HK-2 (cell line): ENCODE measurements around the gene TRIM69.
"Not testable (repeated sequence)": the region's sequence is repeated elsewhere in the genome, so short reads cannot be mapped to it uniquely, and the experiment has no call there.

Experiments used
- DNase-seq: peaks from one replicate; pipeline ENCODE4 v3.0.0-alpha.2; 2018; ENCODE audit not compliant: unreplicated experiment

TRIM69 gene

DNA sequence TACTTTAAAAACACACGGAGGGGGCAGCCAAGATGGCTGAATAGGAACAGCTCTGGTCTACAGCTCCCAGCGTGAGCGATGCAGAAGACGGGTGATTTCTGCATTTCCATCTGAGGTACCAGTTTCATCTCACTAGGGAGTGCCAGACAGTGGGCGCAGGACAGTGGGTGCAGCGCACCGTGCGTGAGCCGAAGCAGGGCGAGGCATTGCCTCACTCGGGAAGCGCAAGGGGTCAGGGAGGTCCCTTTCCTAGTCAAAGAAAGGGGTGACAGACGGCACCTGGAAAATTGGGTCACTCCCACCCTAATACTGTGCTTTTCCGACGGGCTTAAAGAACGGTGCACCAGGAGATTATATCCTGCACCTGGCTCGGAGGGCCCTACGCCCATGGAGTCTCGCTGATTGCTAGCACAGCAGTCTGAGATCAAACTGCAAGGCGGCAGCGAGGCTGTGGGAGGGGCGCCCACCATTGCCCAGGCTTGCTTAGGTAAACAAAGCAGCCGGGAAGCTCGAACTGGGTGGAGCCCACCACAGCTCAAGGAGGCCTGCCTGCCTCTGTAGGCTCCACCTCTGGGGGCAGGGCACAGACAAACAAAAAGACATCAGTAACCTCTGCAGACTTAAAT, 3.0 kb downstream of the TRIM69 start:
- DNase-seq = not testable (repeated sequence)

DNA sequence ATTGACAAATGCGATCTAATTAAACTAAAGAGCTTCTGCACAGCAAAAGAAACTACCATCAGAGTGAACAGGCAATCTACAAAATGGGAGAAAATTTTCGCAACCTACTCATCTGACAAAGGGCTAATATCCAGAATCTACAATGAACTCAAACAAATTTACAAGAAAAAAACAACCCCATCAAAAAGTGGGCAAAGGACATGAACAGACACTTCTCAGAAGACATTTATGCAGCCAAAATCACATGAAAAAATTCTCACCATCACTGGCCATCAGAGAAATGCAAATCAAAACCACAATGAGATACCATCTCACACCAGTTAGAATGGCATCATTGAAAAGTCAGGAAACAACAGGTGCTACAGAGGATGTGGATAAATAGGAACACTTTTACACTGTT, 7.1 kb downstream of the TRIM69 start:
- DNase-seq = not testable (repeated sequence)

DNA sequence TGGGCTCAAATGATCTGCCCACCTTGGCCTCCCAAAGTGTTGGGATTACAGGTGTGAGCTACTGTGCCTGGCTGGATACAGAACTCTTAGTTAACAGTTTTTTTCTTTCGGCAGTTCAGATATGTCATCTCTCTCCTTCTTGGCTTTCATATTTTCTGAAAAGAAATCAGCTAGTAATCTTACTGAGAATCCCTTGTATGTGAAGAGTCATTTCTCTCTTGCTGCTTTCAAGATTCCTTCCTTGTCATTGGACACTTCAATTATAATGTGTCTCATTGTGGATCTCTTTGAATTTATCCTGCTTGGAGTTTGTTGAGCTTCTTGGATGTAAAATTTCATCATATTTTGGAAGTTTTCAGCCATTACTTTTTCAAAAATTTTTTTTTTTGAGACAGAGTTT, 17.0 kb downstream of the TRIM69 start:
- no peak for DNase-seq

DNA sequence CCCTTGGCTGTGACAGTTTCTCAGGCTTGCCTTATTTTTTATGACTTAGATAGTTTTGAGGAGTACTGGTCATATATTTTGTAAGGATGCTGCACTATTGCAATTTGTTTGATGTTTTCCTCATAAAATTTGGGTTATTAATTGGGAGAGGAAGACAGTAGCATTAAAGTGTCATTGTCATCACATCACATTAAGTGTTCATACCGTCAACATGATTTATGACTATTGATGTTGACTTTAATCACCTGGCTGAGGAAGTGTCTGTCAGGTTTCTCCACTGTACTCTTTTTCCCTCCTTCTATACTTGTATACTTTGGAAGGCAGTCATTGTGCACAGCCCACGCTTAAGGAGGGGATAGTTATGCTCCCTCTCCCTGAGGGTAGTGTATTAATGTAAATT, 26.9 kb downstream of the TRIM69 start:
- DNase-seq = no peak

- DNase-seq = no peak
Measured at GRCh38 chr15:44763848-44764247, 27.5 kb downstream of the TRIM69 start.

DNA sequence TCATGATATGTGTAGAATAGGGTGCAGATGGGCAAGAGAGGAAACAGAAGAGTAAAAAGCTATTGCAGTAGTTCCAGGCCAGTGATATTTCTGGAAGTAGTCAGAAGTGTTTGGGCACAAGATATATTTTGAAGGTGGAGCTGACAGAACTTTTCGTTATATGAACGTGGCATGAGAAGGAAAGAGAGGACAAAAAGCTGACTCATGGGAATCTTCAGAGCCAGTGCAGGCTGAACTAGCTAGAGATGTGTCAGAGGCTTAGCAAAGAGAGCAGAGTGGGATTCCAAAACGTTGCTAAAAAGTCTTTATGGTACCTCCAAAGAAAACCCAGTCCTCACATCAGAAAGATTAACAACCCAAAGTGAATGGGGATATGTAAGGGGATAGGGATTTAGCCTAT, 28.7 kb downstream of the TRIM69 start:
- DNase-seq = no peak

GRCh38 chr15:44769521-44769920, 33.2 kb downstream of the TRIM69 start:
- DNase-seq = no peak

DNA sequence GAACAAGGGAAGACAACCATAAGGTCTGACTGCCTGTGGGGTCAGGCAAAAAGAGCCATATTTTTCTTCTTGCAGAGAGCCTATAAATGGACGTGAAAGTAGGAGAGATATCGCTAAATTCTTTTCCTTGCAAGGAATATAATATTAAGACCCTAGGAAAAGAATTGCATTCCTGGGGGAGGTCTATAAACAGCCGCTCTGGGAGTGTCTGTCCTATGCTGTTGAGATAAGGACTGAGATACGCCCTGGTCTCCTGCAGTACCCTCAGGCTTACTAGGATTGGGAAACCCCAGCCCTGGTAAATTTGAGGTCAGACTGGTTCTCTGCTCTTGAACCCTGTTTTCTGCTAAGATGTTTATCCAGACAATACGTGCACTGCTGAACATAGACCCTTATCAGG, 34.4 kb downstream of the TRIM69 start:
- DNase-seq = not testable (repeated sequence)

DNA sequence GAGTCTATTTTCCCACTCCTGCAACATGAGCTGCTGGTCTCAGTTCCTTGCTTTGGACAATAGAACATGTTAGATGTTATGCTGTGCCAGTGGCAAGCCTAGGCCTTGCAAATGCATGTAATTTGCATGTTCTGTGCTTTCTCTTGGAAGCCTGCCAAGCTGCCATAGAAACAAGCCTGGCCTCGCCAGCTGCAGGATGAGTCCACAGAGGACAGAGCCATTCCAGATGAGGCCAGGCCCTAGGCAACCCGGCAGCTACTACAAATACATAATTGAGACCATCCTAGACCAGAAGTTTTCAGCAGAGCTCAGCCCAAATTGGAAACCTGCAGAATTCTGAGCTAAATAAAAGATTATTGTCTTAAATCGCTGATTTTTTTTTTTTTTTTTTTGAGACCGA, 39.6 kb downstream of the TRIM69 start:
- DNase-seq = no peak

DNA sequence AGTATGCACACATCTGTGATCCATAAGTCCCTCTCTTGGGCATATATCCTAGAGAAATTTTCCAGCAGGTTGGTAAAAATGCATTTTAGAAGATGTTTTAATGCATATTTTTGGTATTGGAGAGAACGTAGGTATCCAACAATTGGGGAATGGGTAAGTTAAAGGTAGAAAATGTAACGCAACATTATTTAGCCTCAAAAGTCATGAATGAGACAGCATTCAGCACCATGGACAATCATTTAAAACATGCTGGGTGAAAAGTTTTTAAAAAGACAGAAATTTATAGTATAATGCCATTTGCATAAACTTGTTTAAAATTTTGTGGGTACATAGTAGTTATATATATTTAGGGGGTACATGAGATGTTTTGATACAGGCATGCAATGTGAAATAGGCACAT, 43.4 kb downstream of the TRIM69 start:
- DNase-seq = no peak

DNA sequence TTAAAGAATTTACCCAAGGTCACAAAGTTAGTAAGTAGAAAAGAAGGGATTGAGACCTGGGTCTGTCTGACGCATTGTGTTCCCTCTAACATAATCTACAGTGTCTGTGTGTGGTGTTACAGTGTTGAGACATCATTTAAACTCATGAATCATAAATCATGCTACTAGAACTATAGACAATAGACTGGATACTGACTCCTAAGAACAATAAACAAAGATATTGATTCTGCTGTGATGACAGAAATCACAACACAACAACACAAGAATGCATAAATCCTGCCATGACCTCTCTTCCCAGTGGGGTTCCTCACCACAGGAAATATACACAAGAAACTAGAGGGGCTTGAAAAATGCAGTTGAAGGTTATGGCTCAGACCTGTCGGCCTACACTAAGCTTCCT, 44.3 kb downstream of the TRIM69 start:
- DNase-seq = no peak

GRCh38 chr15:44781128-44781810, 44.9 kb downstream of the TRIM69 start:
- DNase-seq = no peak

DNA sequence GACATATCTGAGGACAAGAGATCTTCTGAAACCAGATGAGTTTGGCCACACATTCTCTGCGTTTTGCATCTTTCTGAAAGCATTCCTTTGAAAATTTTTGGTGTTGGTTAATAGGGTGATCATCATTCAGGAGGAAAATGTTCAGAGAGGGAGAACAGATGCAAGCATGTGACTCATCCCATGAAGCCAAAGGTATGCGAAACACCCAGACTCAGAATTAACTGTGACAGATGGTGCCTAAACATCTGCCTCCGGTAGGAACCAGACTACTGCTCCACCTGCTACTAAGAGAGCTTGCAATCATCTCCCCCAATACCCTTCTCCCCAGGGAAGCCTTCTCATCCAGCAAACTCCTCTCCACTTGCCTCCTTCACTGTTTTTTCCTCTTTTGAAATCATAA, 46.2 kb downstream of the TRIM69 start:
- DNase-seq = no peak

- not testable (repeated sequence) for DNase-seq
Measured at GRCh38 chr15:44784918-44785274, 48.6 kb downstream of the TRIM69 start.

GRCh38 chr15:44788748-44789147, 52.4 kb downstream of the TRIM69 start:
- DNase-seq = no peak

- no peak for DNase-seq
Measured at GRCh38 chr15:44790215-44790614, 53.9 kb downstream of the TRIM69 start.

GRCh38 chr15:44790656-44791055, 54.3 kb downstream of the TRIM69 start:
- DNase-seq = no peak

- DNase-seq = no peak
Measured at GRCh38 chr15:44792715-44793114, 56.4 kb downstream of the TRIM69 start.

GRCh38 chr15:44794072-44794471, 57.7 kb downstream of the TRIM69 start:
- DNase-seq = no peak

DNA sequence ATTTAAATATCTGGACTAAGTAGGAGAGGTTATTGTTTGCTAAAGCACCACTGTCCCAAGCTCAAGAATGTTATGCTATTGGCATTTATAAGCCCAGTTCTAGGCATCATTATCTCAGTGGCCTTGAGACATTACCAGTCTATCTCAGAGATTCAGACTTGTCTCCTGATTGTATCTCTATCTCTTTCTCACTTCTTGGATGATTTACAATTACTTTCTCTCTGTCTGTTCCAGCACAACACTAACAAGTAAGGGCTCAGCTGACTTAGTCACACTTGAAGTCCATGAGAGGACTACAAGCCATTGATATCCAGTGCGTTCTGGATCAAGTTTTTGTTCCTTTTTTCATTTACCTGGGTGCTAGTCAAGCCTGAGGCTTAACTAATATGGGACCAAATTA, 60.2 kb downstream of the TRIM69 start:
- no peak for DNase-seq

DNA sequence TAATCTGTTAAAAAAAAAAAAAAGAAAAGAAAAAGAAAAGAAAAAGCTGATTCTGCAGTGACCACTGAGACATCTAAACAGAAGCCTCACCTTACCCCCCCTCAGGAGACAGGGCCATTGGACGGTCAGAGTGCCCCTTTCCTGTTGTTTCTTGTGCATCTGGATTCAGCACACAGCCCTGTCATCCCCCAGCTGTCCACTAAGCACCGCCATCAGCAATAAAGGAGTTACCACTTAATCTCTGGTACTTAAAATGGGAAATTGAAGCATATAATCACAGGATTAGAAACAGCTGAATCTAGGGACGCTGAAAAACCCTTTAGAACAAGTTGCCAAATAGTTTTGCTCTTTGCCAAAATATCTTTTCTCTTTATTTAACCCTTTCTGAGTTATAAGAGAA, 62.5 kb downstream of the TRIM69 start:
- DNase-seq = no peak

DNA sequence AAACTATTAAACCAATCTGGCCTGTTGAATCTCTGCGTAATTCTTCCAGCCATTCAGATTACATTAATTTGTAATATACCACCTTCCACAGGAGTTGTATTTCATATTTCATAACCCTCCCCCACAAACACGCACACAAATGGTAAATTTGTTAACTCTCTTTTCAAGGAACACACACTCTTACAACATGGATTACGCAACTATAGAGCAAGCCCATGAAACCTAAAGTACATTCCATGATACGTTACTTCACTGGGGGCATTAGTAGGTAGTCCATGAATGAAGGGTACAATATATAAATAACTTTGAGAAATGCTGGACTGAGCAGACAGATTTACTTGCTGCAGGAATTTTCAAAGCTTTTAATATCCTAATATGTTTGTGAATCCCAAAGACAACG, 65.0 kb downstream of the TRIM69 start:
- DNase-seq = no peak

GRCh38 chr15:44801797-44802196, 65.5 kb downstream of the TRIM69 start:
- DNase-seq = no peak

GRCh38 chr15:44802336-44802735, 66.0 kb downstream of the TRIM69 start:
- DNase-seq = no peak
